Thyroid gland (tissue), 4 donors: Measurements from ENCODE around the gene ANKRD63. TPM values are rescaled to one million over a fixed set of nuclear protein-coding genes. Genes with fewer than 3 reads are reported as not detected.

Experiments used
- DNase-seq, 2 donors: peaks; one replicate each; pipeline ENCODE4 v3.0.0-alpha.2; 2019
- H3K27ac ChIP-seq, 3 donors: fragments of 200-600 bp; sonication (generic); 1 replicate in 2 of 3; 2 replicates in 1 of 3; pipeline ENCODE4 v1.5.1; 2016 to 2019; ENCODE audit warnings: mild to moderate bottlenecking in 1 of 3, moderate library complexity in 1 of 3
- H3K27me3 ChIP-seq: fragments of 200-600 bp; sonication (generic); one replicate; pipeline ENCODE4 v1.5.1; 2019
- H3K36me3 ChIP-seq, 2 donors: fragments of 200-600 bp; sonication (generic); one replicate each; pipeline ENCODE4 v1.5.1; 2016 to 2019
- H3K4me1 ChIP-seq, 2 donors: fragments of 200-600 bp; sonication (generic); one replicate each; pipeline ENCODE4 v1.5.1; 2017 to 2019
- H3K4me3 ChIP-seq, 3 donors: fragments of 200-600 bp; sonication (generic); replicated peaks in 1 of 3; 1 replicate in 2 of 3; 2 replicates in 1 of 3; pipeline ENCODE4 v1.5.1; 2016; ENCODE audit warnings: mild to moderate bottlenecking in 1 of 3
- H3K9me3 ChIP-seq: fragments of 200-600 bp; sonication (generic); one replicate; pipeline ENCODE4 v1.5.1; 2017
- CTCF ChIP-seq, 6 experiments: fragments of 200-600 bp in 3 of 6; fragments of 450-650 bp in 3 of 6; sonication (generic) in 3 of 6; IDR thresholded peaks; one replicate each; pipeline ENCODE4 v1.5.1; 2016 to 2019; ENCODE audit warnings: antibody characterized with exemption in 6 of 6, mild to moderate bottlenecking in 2 of 6, inconsistent platforms in 1 of 6, moderate library complexity in 1 of 6
- POLR2A ChIP-seq, 2 donors: fragments of 450-650 bp; IDR thresholded peaks; one replicate each; pipeline ENCODE4 v1.6.1; 2017; ENCODE audit warnings: antibody characterized with exemption in 2 of 2, mild to moderate bottlenecking in 2 of 2, moderate library complexity in 1 of 2
- WGBS, 2 donors: methylation state at CpG; one replicate each; pipeline ENCODE4 v1.1.5; 2017; 5-methylcytosine and 5-hydroxymethylcytosine counted together
- intact Hi-C: fragments of 100-400 bp; cut with DNase I; formaldehyde crosslinking; loops from one replicate; pipeline ENCODE4 v1.15.1; 2023
- total RNA-seq, 4 donors: library from RNA; depleted of rRNA; stranded (reverse); fragments of >200 nt; gene quantifications; one replicate each; pipeline ENCODE4 v1.2.3, GENCODE V29; 2016

ANKRD63 gene
- total RNA-seq, 4 donors from 2014 or later: 2.1 TPM; not detected in 3

- intact Hi-C loops: no loop called here
- Histone ChIP-seq H3K27ac (no peak overlapping the region), H3K36me3 (no peaks in the 10 kb centered on the region), H3K4me1 (peaks cover 3 to 19% of the 10 kb centered on the region in 2 donors), H3K27me3 (no peaks in the 10 kb centered on the region), H3K9me3 (no peaks in the 10 kb centered on the region), H3K4me3 (no peak overlapping the region)
- TF ChIP-seq CTCF (IDR thresholded peaks at IDR 0.05) (no peak), POLR2A (IDR thresholded peaks at IDR 0.05) (no peak)
- no peak for DNase-seq
- 90 to 92% methylated on average over 12 to 15 of the region's 17 CpGs for WGBS, 2 donors
Observed at GRCh38 chr15:40248006-40248783, 34.7 kb downstream of the ANKRD63 start.

- DNase-seq: no peak
- Histone ChIP-seq H3K9me3 (no peaks in the 10 kb centered on the region), H3K27me3 (no peaks in the 10 kb centered on the region), H3K36me3 (no peaks in the 10 kb centered on the region), H3K4me3 (no peak overlapping the region), H3K4me1 (peaks cover 0 to 15% of the 10 kb centered on the region in 2 donors), H3K27ac (no peak overlapping the region)
- intact Hi-C loops: no loop called here
- no peak for TF ChIP-seq POLR2A (IDR thresholded peaks at IDR 0.05)
- WGBS, 2 donors: 90 to 91% methylated on average over 5 to 12 of the region's 12 CpGs
Observed at GRCh38 chr15:40247406-40247971, 35.4 kb downstream of the ANKRD63 start.

- 92 to 96% methylated on average over 5 to 8 of the region's 8 CpGs for WGBS, 2 donors
- Histone ChIP-seq H3K9me3 (no peaks in the 10 kb centered on the region), H3K4me1 (peaks cover 0 to 7% of the 10 kb centered on the region in 2 donors), H3K4me3 (no peak overlapping the region), H3K36me3 (no peaks in the 10 kb centered on the region), H3K27ac (no peak overlapping the region), H3K27me3 (no peaks in the 10 kb centered on the region)
- intact Hi-C loops: no loop called here
- no peak for DNase-seq
- no peak for TF ChIP-seq POLR2A (IDR thresholded peaks at IDR 0.05)
- TF ChIP-seq CTCF (IDR thresholded peaks at IDR 0.05): no peak
Observed at GRCh38 chr15:40246496-40247280, 36.2 kb downstream of the ANKRD63 start.

GRCh38 chr15:40245666-40246450 is 37.0 kb downstream of the ANKRD63 start:
- WGBS, 2 donors: 84 to 85% methylated on average over 6 to 9 of the region's 9 CpGs
- peak overlapping the region in 2 of 3 donors; percentile 18 to 39 for H3K27ac ChIP-seq
- H3K4me3 ChIP-seq: no peak overlapping the region
- peaks cover 2 to 7% of the 10 kb centered on the region in 2 donors for H3K4me1 ChIP-seq
- intact Hi-C loops: no loop called here
- TF ChIP-seq POLR2A (IDR thresholded peaks at IDR 0.05) (no peak), CTCF (IDR thresholded peaks at IDR 0.05) (no peak)
- H3K27me3 ChIP-seq: no peaks in the 10 kb centered on the region
- no peaks in the 10 kb centered on the region for H3K36me3 ChIP-seq
- no peak for DNase-seq
- H3K9me3 ChIP-seq: no peaks in the 10 kb centered on the region

- peak; percentile 55 to 56 for DNase-seq
- no peaks in the 10 kb centered on the region for H3K27me3 ChIP-seq
- intact Hi-C loops: no loop called here
- no peaks in the 10 kb centered on the region for H3K9me3 ChIP-seq
- no peaks in the 10 kb centered on the region for H3K36me3 ChIP-seq
- TF ChIP-seq POLR2A (IDR thresholded peaks at IDR 0.05): no peak
- no peak for TF ChIP-seq CTCF (IDR thresholded peaks at IDR 0.05)
- peak overlapping the region in 2 of 3 donors; percentile 18 to 39 for H3K27ac ChIP-seq
- 46 to 56% methylated on average over 5 of the region's 5 CpGs for WGBS, 2 donors
- H3K4me1 ChIP-seq: peaks cover 9 to 16% of the 10 kb centered on the region in 2 donors
- H3K4me3 ChIP-seq: no peak overlapping the region
Observed at GRCh38 chr15:40244961-40245523, 37.8 kb downstream of the ANKRD63 start.
